CD4-positive, alpha-beta T cell (primary cell): ENCODE data around the gene EPB41L5. TPM values are rescaled to one million over a fixed set of nuclear protein-coding genes. Genes with fewer than 3 reads are reported as not detected.

ENCODE experiments used
- ATAC-seq: fragments of 200-7000 bp; cut with Tn5 transposase; one replicate; pipeline ENCODE4 v1.10.0; 2022; ENCODE audit warnings: mild to moderate bottlenecking; ENCODE audit not compliant: poor library complexity
- CTCF ChIA-PET: fragments of 350-600 bp; sonication (Branson Sonifier 250); formaldehyde crosslinking; loops from one replicate; lab custom pipeline; 2021; ENCODE audit warnings: antibody characterized with exemption, inconsistent platforms; lab: Charles Lee
- POLR2A ChIA-PET: fragments of 350-600 bp; sonication (Branson Sonifier 250); formaldehyde crosslinking; loops from one replicate; lab custom pipeline; 2021; ENCODE audit warnings: antibody characterized with exemption, inconsistent platforms; lab: Charles Lee
- DNase-seq, 14 experiments: peaks; one replicate each; pipeline ENCODE4 v3.0.0-alpha.2; 2013 to 2020; ENCODE audit warnings: mixed read lengths in 2 of 14
- H3K27ac ChIP-seq, 2 donors: one replicate each; pipeline versions ENCODE4 v1.5.1 to v1.7.0; 2013; ENCODE audit warnings: low read length in 2 of 2, low read depth in 1 of 2, mild to moderate bottlenecking in 1 of 2
- H3K27me3 ChIP-seq, 2 experiments: 1 replicate in 1 of 2; 2 replicates in 1 of 2; pipeline versions ENCODE4 v1.6.1 to v1.7.0; 2013; ENCODE audit warnings: low read length in 2 of 2, control low read depth in 1 of 2, mild to moderate bottlenecking in 1 of 2, moderate library complexity in 1 of 2; ENCODE audit not compliant: insufficient read depth in 2 of 2, control insufficient read depth in 1 of 2
- H3K36me3 ChIP-seq: one replicate; pipeline ENCODE4 v1.6.1; 2013; ENCODE audit warnings: low read length, control low read depth; ENCODE audit not compliant: insufficient read depth
- H3K4me1 ChIP-seq: one replicate; pipeline ENCODE4 v1.6.1; 2013; ENCODE audit warnings: low read length, control low read depth; ENCODE audit not compliant: insufficient read depth
- H3K4me3 ChIP-seq: one replicate; pipeline ENCODE4 v1.5.1; 2013; ENCODE audit warnings: mild to moderate bottlenecking, low read length, moderate library complexity
- H3K9me3 ChIP-seq, 2 experiments: 1 replicate in 1 of 2; 2 replicates in 1 of 2; pipeline versions ENCODE4 v1.6.1 to v1.7.0; 2013; ENCODE audit warnings: low read length in 2 of 2, mild to moderate bottlenecking in 2 of 2, control low read depth in 1 of 2, moderate library complexity in 1 of 2; ENCODE audit not compliant: control insufficient read depth in 1 of 2, insufficient read depth in 1 of 2
- H3K27ac Mint-ChIP-seq: one replicate; pipeline ENCODE4 v1.8.0; 2020; ENCODE audit warnings: mixed read lengths
- H3K27me3 Mint-ChIP-seq: one replicate; pipeline ENCODE4 v1.8.0; 2021; ENCODE audit warnings: mixed read lengths
- H3K36me3 Mint-ChIP-seq: one replicate; pipeline ENCODE4 v1.8.0; 2021; ENCODE audit warnings: low read depth, mixed read lengths
- H3K4me1 Mint-ChIP-seq: one replicate; pipeline ENCODE4 v1.8.0; 2021; ENCODE audit warnings: low read depth, mixed read lengths
- H3K4me3 Mint-ChIP-seq: one replicate; pipeline ENCODE4 v1.8.0; 2020; ENCODE audit warnings: mild to moderate bottlenecking, mixed read lengths
- H3K9me3 Mint-ChIP-seq: one replicate; pipeline ENCODE4 v1.8.0; 2020; ENCODE audit warnings: mixed read lengths
- CTCF ChIP-seq: fragments of 200-600 bp; IDR thresholded peaks from one replicate; pipeline ENCODE4 v1.8.0; 2022; ENCODE audit warnings: antibody characterized with exemption, mild to moderate bottlenecking
- intact Hi-C, 2 experiments: fragments of 100-400 bp; cut with DNase I in 1 of 2; cut with micrococcal nuclease in 1 of 2; formaldehyde crosslinking; loops; one replicate each; pipeline versions ENCODE4 v1.15.1 to v1.9.0; 2023 to 2025; cut with DNase I, micrococcal nuclease
- total RNA-seq, 174 experiments: library from RNA in 2 of 174; stranded (reverse) in 2 of 174; gene quantifications; one replicate each; pipeline ENCODE4 v1.2.3 and lab custom pipeline; 2021 to 2026

EPB41L5 gene
- total RNA-seq, 2 experiments from 2014 or later, result 4.6 to 5.1 TPM

GRCh38 chr2:120052597-120052996 lies 39.7 kb downstream of the EPB41L5 start:
- Histone ChIP-seq H3K9me3 (peaks cover 0 to 18% of the 10 kb centered on the region in 2 experiments), H3K27me3 (no peaks in the 10 kb centered on the region), H3K36me3 (no peaks in the 10 kb centered on the region), H3K4me1 (no peaks in the 10 kb centered on the region), H3K27ac (no peak overlapping the region), H3K4me3 (no peak overlapping the region)
- ChIA-PET POLR2A (no interaction called here), CTCF (no interaction called here)
- H3K27me3 Mint-ChIP-seq, result no peaks in the 10 kb centered on the region
- H3K4me3 Mint-ChIP-seq, result no peak overlapping the region
- no peak for DNase-seq
- intact Hi-C loops, result no loop called here
- no peak overlapping the region for H3K27ac Mint-ChIP-seq
- TF ChIP-seq CTCF, result no peak
- H3K9me3 Mint-ChIP-seq, result peaks cover 12% of the 10 kb centered on the region
- ATAC-seq, result no peak
- H3K4me1 Mint-ChIP-seq, result no peaks in the 10 kb centered on the region
- H3K36me3 Mint-ChIP-seq, result peaks cover 76% of the 10 kb centered on the region

- H3K9me3 Mint-ChIP-seq, result peaks cover 11% of the 10 kb centered on the region
- TF ChIP-seq CTCF, result no peak
- DNase-seq (no peak), ATAC-seq (no peak)
- no peaks in the 10 kb centered on the region for H3K36me3 ChIP-seq
- no peak overlapping the region for H3K27ac ChIP-seq
- H3K4me3 Mint-ChIP-seq, result no peak overlapping the region
- peaks cover 63% of the 10 kb centered on the region for H3K36me3 Mint-ChIP-seq
- H3K27ac Mint-ChIP-seq, result no peak overlapping the region
- no peaks in the 10 kb centered on the region for H3K4me1 ChIP-seq
- no peaks in the 10 kb centered on the region for H3K27me3 Mint-ChIP-seq
- H3K4me1 Mint-ChIP-seq, result no peaks in the 10 kb centered on the region
- intact Hi-C loops, result no loop called here
- H3K9me3 ChIP-seq, result peaks cover 0 to 18% of the 10 kb centered on the region in 2 experiments
- ChIA-PET CTCF (no interaction called here), POLR2A (no interaction called here)
- H3K27me3 ChIP-seq, result no peaks in the 10 kb centered on the region
- no peak overlapping the region for H3K4me3 ChIP-seq
Measured at GRCh38 chr2:120053891-120054290, 41.0 kb downstream of the EPB41L5 start.

- Histone ChIP-seq H3K9me3 (peaks cover 0 to 4% of the 10 kb centered on the region in 2 experiments), H3K4me1 (no peaks in the 10 kb centered on the region), H3K4me3 (no peak overlapping the region), H3K27ac (no peak overlapping the region), H3K27me3 (no peaks in the 10 kb centered on the region), H3K36me3 (no peaks in the 10 kb centered on the region)
- Mint-ChIP-seq H3K4me1 (no peaks in the 10 kb centered on the region), H3K4me3 (no peak overlapping the region), H3K9me3 (peaks cover 3% of the 10 kb centered on the region), H3K27ac (no peak overlapping the region), H3K36me3 (peaks cover 10% of the 10 kb centered on the region), H3K27me3 (no peaks in the 10 kb centered on the region)
- ATAC-seq, result no peak
- POLR2A ChIA-PET, result no interaction called here
- intact Hi-C loops, result no loop called here
- TF ChIP-seq CTCF, result no peak
- CTCF ChIA-PET, result interaction anchor here (0.6 kb wide), 1 partner anchor 136 kb away, joined by 3 read pairs; no protein-coding TSS in a partner anchor
- DNase-seq, result no peak
Measured at GRCh38 chr2:120059483-120059882, 46.6 kb downstream of the EPB41L5 start.
